HepG2 (cell line): ENCODE data around the gene ABI3BP. TPM values are rescaled to one million over a fixed set of nuclear protein-coding genes. Genes with fewer than 3 reads are reported as not detected.

Experiments used
- ATAC-seq: fragments of 200-7000 bp; cut with Tn5 transposase; 3 replicates; pipeline ENCODE4 v1.9.1; 2020; ENCODE audit warnings: mild to moderate bottlenecking, moderate library complexity
- BruUV-seq: library from RNA; stranded (reverse); fragments of 400-500 nt; replicated peaks from 2 replicates; lab custom pipeline; 2021; lab: Mats Ljungman, UMichigan
- CTCF ChIA-PET: fragments of 300-600 bp; formaldehyde crosslinking; extraction: SDS; loops from one replicate; lab custom pipeline; 2021; ENCODE audit warnings: low total read pairs, inconsistent platforms, low intra/inter-chr PET ratio; lab: Yijun Ruan, JAX
- POLR2A ChIA-PET: fragments of 350-600 bp; sonication (Branson Sonifier 250); formaldehyde crosslinking; loops from one replicate; lab custom pipeline; 2020; ENCODE audit warnings: antibody characterized with exemption, inconsistent platforms; lab: Yijun Ruan, JAX
- DNase-seq: peaks from one replicate; pipeline ENCODE4 v3.0.0-alpha.2; 2015; ENCODE audit warnings: low spot score
- FAIRE-seq: peaks from 3 replicates; lab custom pipeline; 2011; peaks lifted over from hg19 to GRCh38; lab: Jason Lieb, UNC
- H2AFZ ChIP-seq: one replicate; pipeline ENCODE4 v1.6.1; 2011; ENCODE audit warnings: low read length, inconsistent platforms
- H3K27ac ChIP-seq: fragments of 300-600 bp; 3 replicates; pipeline ENCODE4 v1.8.0; 2011; ENCODE audit warnings: mixed run types, mild to moderate bottlenecking, mixed read lengths, low read length, inconsistent platforms; ENCODE audit not compliant: insufficient read depth; ENCODE audit errors: extremely low read length
- H3K27me3 ChIP-seq, 2 experiments: fragments of 200-600 bp in 1 of 2; 2 replicates in 1 of 2; 3 replicates in 1 of 2; pipeline versions ENCODE4 v1.6.0 to v1.8.0; 2011; ENCODE audit warnings: low read length in 2 of 2, mild to moderate bottlenecking in 2 of 2, moderate library complexity in 2 of 2, inconsistent platforms in 1 of 2; ENCODE audit not compliant: insufficient read depth in 2 of 2, control insufficient read depth in 1 of 2
- H3K36me3 ChIP-seq, 2 experiments: fragments of 200-600 bp in 1 of 2; replicated peaks in 1 of 2; 2 replicates in 1 of 2; 3 replicates in 1 of 2; pipeline versions ENCODE4 v1.5.1 to v1.8.0; 2011; ENCODE audit warnings: low read length in 2 of 2, inconsistent platforms in 1 of 2; ENCODE audit not compliant: insufficient read depth in 2 of 2, control insufficient read depth in 1 of 2
- H3K4me1 ChIP-seq: 2 replicates; pipeline ENCODE4 v1.5.1; 2012; ENCODE audit warnings: low read length, inconsistent platforms; ENCODE audit not compliant: insufficient read depth
- H3K4me2 ChIP-seq: 2 replicates; pipeline ENCODE4 v1.6.0; 2011; ENCODE audit warnings: low read depth, low read length, inconsistent platforms
- H3K4me3 ChIP-seq, 3 experiments: fragments of 200-600 bp in 1 of 3; sonication (generic), shearing (Covaris generic) in 1 of 3; replicated peaks in 1 of 3; 2 replicates each; pipeline ENCODE4 v1.5.1; 2011 to 2016; ENCODE audit warnings: low read length in 3 of 3, inconsistent platforms in 2 of 3, low read depth in 2 of 3, mild to moderate bottlenecking in 2 of 3, control low read depth in 1 of 3, mixed read lengths in 1 of 3; ENCODE audit not compliant: insufficient read depth in 1 of 3
- H3K79me2 ChIP-seq: one replicate; pipeline ENCODE4 v1.6.1; 2011; ENCODE audit warnings: low read length, inconsistent platforms; ENCODE audit not compliant: insufficient read depth
- H3K9ac ChIP-seq: 2 replicates; pipeline ENCODE4 v1.6.0; 2011; ENCODE audit warnings: mild to moderate bottlenecking, low read depth, low read length, inconsistent platforms; ENCODE audit not compliant: insufficient read depth
- H3K9me3 ChIP-seq: 2 replicates; pipeline ENCODE4 v1.5.1; 2012; ENCODE audit warnings: mild to moderate bottlenecking, low read length
- H4K20me1 ChIP-seq: 2 replicates; pipeline ENCODE4 v1.6.0; 2011; ENCODE audit warnings: inconsistent platforms, mild to moderate bottlenecking, low read length, moderate library complexity; ENCODE audit not compliant: insufficient read depth
- CREM ChIP-seq, 2 experiments: sonication (generic) in 1 of 2; formaldehyde crosslinking in 1 of 2; IDR thresholded peaks; 2 replicates each; pipeline versions ENCODE4 v1.4.0 to v1.6.1; 2016 to 2020; ENCODE audit warnings: antibody characterized with exemption in 1 of 2, mild to moderate bottlenecking in 1 of 2, missing genetic modification reagents in 1 of 2
- RBM22 ChIP-seq: fragments of 200-400 bp; formaldehyde crosslinking; optimal IDR thresholded peaks from 2 replicates; pipeline ENCODE3; 2017; ENCODE audit warnings: mild to moderate bottlenecking, low read length, moderate library complexity
- SRF ChIP-seq: IDR thresholded peaks from 2 replicates; pipeline ENCODE4 v1.6.1; 2011; ENCODE audit warnings: mild to moderate bottlenecking, low read depth, low read length, moderate library complexity
- ZNF101 ChIP-seq: sonication (generic); formaldehyde crosslinking; IDR thresholded peaks from 2 replicates; pipeline ENCODE4 v1.4.0; 2020; ENCODE audit warnings: mild to moderate bottlenecking, low read depth, missing genetic modification reagents, borderline replicate concordance
- WGBS: methylation state at CpG from one replicate; pipeline ENCODE4 v1.1.6; 2017; ENCODE audit warnings: low lambda C conversion rate; 5-methylcytosine and 5-hydroxymethylcytosine counted together
- in situ Hi-C: cut with HindIII; loops from 2 replicates; pipeline ENCODE4 v1.10.0; 2017; ENCODE audit warnings: low pct_unique_long_range_greater_than_20kb; ENCODE audit not compliant: extremely low pct_ligation_motif_present
- intact Hi-C: fragments of 100-400 bp; cut with micrococcal nuclease; formaldehyde crosslinking; loops from one replicate; pipeline ENCODE4 v1.10.0; 2022; ENCODE audit not compliant: unreplicated experiment
- polyA plus RNA-seq, 8 experiments: library from polyadenylated mRNA; depleted of rRNA in 3 of 8; stranded (reverse) in 7 of 8; unstranded in 1 of 8; fragments of >200 nt; fragmentation: Illumina TruSeq in 4 of 8; extraction: Trizol in 4 of 8; gene quantifications; 2 replicates each; pipeline versions ENCODE4 v1.2.1 to v1.2.3, GENCODE V29; 2011 to 2016; ENCODE audit warnings: low read depth in 4 of 8, missing spikeins in 1 of 8, mixed read lengths in 1 of 8; ENCODE audit not compliant: insufficient read depth in 1 of 8
- total RNA-seq, 5 experiments: library from RNA; depleted of rRNA; stranded (reverse); fragments of >200 nt; fragmentation: Illumina TruSeq; extraction: Trizol; gene quantifications; 2 replicates each; pipeline ENCODE4 v1.2.3, GENCODE V29; 2016; ENCODE audit warnings: low read depth in 1 of 5
- TF ChIP-seq, protein P1 (sequence below): sonication (generic); formaldehyde crosslinking; IDR thresholded peaks from 2 replicates; pipeline ENCODE4 v1.4.0; 2020; ENCODE audit warnings: low read depth, missing genetic modification reagents

ABI3BP gene
- total and polyA plus RNA-seq, 2 of the 13 experiments (the other 11 are each of a cell fraction or from before 2014, with no cell fraction given): not detected

DNA sequence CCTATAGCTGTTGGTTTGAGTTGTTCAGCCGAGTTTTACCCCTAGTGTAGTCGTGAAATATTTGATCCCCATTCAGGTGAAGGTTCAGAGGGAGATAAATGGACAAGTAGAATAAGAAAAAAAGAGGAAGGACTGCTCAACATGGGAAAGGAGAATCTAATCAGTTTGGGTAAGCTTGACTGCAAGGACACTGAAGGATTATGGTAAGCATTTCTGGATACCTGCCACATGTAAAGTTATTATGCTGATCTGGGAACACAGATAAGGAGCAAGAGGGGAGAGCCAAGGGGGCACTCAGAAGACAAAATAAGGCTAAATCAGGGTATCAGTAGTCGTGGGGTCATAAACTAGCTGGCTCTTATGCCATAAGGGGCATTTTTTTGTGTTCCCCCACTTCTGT, 234.1 kb downstream of the ABI3BP start (continued):
- TF ChIP-seq ZNF101 (CRISPR knock-in tag) (no peak), SRF (no peak), CREM (IDR thresholded peaks at IDR 0.05) (no peak), CREM (CRISPR knock-in tag; IDR thresholded peaks at IDR 0.05) (no peak)
- TF ChIP-seq, all 625 proteins: peak for 0

DNA sequence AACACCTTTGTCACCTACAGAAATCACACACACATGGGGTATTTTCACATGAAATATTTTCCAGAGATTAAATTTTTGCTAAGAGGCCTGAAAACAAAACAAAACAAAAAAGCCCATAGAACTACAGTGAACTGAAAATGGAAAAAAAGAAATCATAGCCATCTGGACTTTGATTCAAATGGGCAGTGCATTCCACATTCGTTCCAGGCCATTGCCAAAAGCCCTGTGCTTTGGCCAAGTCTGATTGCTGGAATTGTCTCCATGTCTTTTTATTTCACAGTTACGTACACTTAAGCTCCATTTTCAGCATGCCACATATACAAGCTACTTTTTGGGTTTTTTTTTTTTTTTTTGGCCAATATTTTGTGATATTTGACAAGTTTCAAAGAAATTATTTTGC, 236.8 kb downstream of the ABI3BP start:
- Histone ChIP-seq H3K9me3 (no peaks in the 10 kb centered on the region), H3K4me3 (no peak overlapping the region), H2AFZ (no peak overlapping the region), H3K4me2 (no peak overlapping the region), H3K36me3 (peaks cover 0 to 8% of the 10 kb centered on the region in 2 experiments; a peak in 3 of 5 replicates), H3K9ac (no peak overlapping the region), H3K4me1 (no peaks in the 10 kb centered on the region), H3K27me3 (no peaks in the 10 kb centered on the region), H4K20me1 (no peaks in the 10 kb centered on the region), H3K27ac (no peak overlapping the region), H3K79me2 (no peaks in the 10 kb centered on the region)
- TF ChIP-seq, protein P1, sequence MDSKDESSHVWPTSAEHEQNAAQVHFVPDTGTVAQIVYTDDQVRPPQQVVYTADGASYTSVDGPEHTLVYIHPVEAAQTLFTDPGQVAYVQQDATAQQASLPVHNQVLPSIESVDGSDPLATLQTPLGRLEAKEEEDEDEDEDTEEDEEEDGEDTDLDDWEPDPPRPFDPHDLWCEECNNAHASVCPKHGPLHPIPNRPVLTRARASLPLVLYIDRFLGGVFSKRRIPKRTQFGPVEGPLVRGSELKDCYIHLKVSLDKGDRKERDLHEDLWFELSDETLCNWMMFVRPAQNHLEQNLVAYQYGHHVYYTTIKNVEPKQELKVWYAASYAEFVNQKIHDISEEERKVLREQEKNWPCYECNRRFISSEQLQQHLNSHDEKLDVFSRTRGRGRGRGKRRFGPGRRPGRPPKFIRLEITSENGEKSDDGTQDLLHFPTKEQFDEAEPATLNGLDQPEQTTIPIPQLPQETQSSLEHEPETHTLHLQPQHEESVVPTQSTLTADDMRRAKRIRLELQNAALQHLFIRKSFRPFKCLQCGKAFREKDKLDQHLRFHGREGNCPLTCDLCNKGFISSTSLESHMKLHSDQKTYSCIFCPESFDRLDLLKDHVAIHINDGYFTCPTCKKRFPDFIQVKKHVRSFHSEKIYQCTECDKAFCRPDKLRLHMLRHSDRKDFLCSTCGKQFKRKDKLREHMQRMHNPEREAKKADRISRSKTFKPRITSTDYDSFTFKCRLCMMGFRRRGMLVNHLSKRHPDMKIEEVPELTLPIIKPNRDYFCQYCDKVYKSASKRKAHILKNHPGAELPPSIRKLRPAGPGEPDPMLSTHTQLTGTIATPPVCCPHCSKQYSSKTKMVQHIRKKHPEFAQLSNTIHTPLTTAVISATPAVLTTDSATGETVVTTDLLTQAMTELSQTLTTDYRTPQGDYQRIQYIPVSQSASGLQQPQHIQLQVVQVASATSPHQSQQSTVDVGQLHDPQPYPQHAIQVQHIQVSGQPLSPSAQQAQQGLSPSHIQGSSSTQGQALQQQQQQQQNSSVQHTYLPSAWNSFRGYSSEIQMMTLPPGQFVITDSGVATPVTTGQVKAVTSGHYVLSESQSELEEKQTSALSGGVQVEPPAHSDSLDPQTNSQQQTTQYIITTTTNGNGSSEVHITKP (CRISPR knock-in tag): no peak
- peak; percentile 1 for TF ChIP-seq RBM22
- FAIRE-seq (no peak), DNase-seq (no peak), ATAC-seq (no peak)
- 73% methylated on average over 2 of the region's 2 CpGs for WGBS
- ChIA-PET POLR2A (no interaction called here), CTCF (no interaction called here)
- in situ Hi-C loops (no loop called here), intact Hi-C loops (no loop called here)
- BruUV-seq: no TSS peak
